Astrocyte (in vitro differentiated cells and primary cell): ENCODE results near the gene MAPKAP1.

Source experiments
- EZH2 ChIP-seq: IDR thresholded peaks from 2 replicates; pipeline ENCODE4 v1.6.1; 2012; ENCODE audit warnings: mild to moderate bottlenecking, low read length, inconsistent platforms; ENCODE audit not compliant: insufficient read depth
- TF ChIP-seq, protein P1 (sequence below): IDR thresholded peaks from 2 replicates; pipeline ENCODE4 v1.5.1; 2011; ENCODE audit warnings: low read depth, mild to moderate bottlenecking, inconsistent platforms, low read length, moderate library complexity; ENCODE audit not compliant: insufficient read depth

DNA sequence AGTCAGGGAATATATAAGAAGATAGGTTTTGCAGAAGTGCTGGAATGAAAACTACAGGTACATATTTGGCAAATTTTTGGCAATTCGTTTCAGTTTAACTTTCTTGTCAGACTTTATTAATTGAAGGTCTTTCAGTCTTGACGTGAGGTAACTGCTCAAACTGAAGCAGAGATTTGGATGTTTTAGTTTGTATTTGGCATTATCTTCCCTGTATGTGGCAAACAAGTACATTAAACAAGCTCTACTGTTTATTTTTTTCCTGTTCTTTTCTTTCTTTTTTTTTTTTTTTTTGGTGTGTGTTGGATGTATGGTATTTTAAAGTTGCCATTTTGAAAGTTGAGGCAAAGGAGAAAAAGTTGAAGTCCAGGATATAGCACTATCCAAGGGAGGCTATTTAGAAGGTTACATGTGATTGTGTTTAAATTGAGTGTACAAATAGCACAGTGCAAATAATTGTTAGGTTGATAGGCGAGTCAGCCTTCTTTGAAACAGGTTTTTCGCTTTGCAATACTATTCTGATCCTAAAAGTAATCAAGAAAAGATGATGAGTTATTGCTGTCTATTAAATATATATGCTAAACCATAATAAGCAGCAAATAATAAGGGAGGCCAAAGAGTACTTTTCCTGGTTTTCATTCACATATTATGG lies 42.4 kb upstream of the MAPKAP1 start:
- TF ChIP-seq, protein P1, sequence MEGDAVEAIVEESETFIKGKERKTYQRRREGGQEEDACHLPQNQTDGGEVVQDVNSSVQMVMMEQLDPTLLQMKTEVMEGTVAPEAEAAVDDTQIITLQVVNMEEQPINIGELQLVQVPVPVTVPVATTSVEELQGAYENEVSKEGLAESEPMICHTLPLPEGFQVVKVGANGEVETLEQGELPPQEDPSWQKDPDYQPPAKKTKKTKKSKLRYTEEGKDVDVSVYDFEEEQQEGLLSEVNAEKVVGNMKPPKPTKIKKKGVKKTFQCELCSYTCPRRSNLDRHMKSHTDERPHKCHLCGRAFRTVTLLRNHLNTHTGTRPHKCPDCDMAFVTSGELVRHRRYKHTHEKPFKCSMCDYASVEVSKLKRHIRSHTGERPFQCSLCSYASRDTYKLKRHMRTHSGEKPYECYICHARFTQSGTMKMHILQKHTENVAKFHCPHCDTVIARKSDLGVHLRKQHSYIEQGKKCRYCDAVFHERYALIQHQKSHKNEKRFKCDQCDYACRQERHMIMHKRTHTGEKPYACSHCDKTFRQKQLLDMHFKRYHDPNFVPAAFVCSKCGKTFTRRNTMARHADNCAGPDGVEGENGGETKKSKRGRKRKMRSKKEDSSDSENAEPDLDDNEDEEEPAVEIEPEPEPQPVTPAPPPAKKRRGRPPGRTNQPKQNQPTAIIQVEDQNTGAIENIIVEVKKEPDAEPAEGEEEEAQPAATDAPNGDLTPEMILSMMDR, result no peak
- TF ChIP-seq EZH2, result no peak
